ENCODE measurements around the gene TSPOAP1. TPM values are rescaled to one million over a fixed set of nuclear protein-coding genes. Genes with fewer than 3 reads are reported as not detected.
A peak's percentile ranks its signal among the peaks of the same experiment; 100 is the strongest.

TSPOAP1 gene
- total RNA-seq, 4 donors from 2014 or later: 0.72 to 1.6 (median 1.0) TPM

GRCh38 chr17:58340405-58340876, 11.8 kb upstream of the TSPOAP1 start:
- Histone ChIP-seq H3K4me1 (peaks cover 7% of the 10 kb centered on the region in 2 donors), H3K36me3 (peaks cover 0 to 12% of the 10 kb centered on the region in 2 donors), H3K27ac (no peak overlapping the region), H3K4me3 (no peak overlapping the region), H3K27me3 (peaks cover 0 to 7% (median 0%) of the 10 kb centered on the region in 3 donors), H3K9me3 (no peaks in the 10 kb centered on the region)
- intact Hi-C loops (cut with DNase I; ENCODE audit: low total_unique reads): no loop called here
- TF ChIP-seq, protein P1, sequence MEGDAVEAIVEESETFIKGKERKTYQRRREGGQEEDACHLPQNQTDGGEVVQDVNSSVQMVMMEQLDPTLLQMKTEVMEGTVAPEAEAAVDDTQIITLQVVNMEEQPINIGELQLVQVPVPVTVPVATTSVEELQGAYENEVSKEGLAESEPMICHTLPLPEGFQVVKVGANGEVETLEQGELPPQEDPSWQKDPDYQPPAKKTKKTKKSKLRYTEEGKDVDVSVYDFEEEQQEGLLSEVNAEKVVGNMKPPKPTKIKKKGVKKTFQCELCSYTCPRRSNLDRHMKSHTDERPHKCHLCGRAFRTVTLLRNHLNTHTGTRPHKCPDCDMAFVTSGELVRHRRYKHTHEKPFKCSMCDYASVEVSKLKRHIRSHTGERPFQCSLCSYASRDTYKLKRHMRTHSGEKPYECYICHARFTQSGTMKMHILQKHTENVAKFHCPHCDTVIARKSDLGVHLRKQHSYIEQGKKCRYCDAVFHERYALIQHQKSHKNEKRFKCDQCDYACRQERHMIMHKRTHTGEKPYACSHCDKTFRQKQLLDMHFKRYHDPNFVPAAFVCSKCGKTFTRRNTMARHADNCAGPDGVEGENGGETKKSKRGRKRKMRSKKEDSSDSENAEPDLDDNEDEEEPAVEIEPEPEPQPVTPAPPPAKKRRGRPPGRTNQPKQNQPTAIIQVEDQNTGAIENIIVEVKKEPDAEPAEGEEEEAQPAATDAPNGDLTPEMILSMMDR (IDR thresholded peaks at IDR 0.05 in 4 of 5, conservative IDR thresholded peaks at IDR 0.05 in 1 of 5): no peak
- TF ChIP-seq POLR2A (IDR thresholded peaks at IDR 0.05): no peak
- no peak for DNase-seq
- no peak for ATAC-seq
- in situ Hi-C loops (cut with MboI; ENCODE audit: low sequenced_read_pairs in 4 of 4): no loop called here

- in situ Hi-C loops (cut with MboI; ENCODE audit: low sequenced_read_pairs in 4 of 4): no loop called here
These were observed 11.3 kb upstream of the TSPOAP1 start for GRCh38 chr17:58339755-58340404.

GRCh38 chr17:58338841-58339754, 10.5 kb upstream of the TSPOAP1 start:
- intact Hi-C loops (cut with DNase I; ENCODE audit: low total_unique reads) (no loop called here), in situ Hi-C loops (cut with MboI; ENCODE audit: low sequenced_read_pairs in 4 of 4) (no loop called here)
- ATAC-seq (no peak), DNase-seq (peak in 1 of 2 donors; percentile 42)
- H3K9me3 ChIP-seq: no peaks in the 10 kb centered on the region
- no peaks in the 10 kb centered on the region for H3K36me3 ChIP-seq
- peaks cover 7% of the 10 kb centered on the region in 2 donors for H3K4me1 ChIP-seq
- H3K27ac ChIP-seq: peak overlapping the region in 2 of 4 donors; percentile 20 to 62
- peaks cover 0 to 7% (median 0%) of the 10 kb centered on the region in 3 donors for H3K27me3 ChIP-seq
- H3K4me3 ChIP-seq: peak overlapping the region in 1 of 4 donors; percentile 6
- TF ChIP-seq, protein P1 (IDR thresholded peaks at IDR 0.05 in 4 of 5, conservative IDR thresholded peaks at IDR 0.05 in 1 of 5): no peak
- peak in 1 of 2 donors; percentile 23 for TF ChIP-seq POLR2A (IDR thresholded peaks at IDR 0.05)

More at GRCh38 chr17:58339755-58340404, 11.3 kb upstream of the TSPOAP1 start:
- peaks cover 7% of the 10 kb centered on the region in 2 donors for H3K4me1 ChIP-seq
- intact Hi-C loops (cut with DNase I; ENCODE audit: low total_unique reads): no loop called here
- no peaks in the 10 kb centered on the region for H3K9me3 ChIP-seq
- DNase-seq (no peak), ATAC-seq (no peak)
- H3K27ac ChIP-seq: no peak overlapping the region
- H3K36me3 ChIP-seq: peaks cover 0 to 6% of the 10 kb centered on the region in 2 donors
- H3K4me3 ChIP-seq: no peak overlapping the region
- H3K27me3 ChIP-seq: peaks cover 0 to 7% (median 0%) of the 10 kb centered on the region in 3 donors
- TF ChIP-seq, protein P1 (IDR thresholded peaks at IDR 0.05 in 4 of 5, conservative IDR thresholded peaks at IDR 0.05 in 1 of 5): no peak
- TF ChIP-seq POLR2A (IDR thresholded peaks at IDR 0.05): no peak

- in situ Hi-C loops (cut with MboI; ENCODE audit: low sequenced_read_pairs in 4 of 4) (no loop called here), intact Hi-C loops (cut with DNase I; ENCODE audit: low total_unique reads) (no loop called here)
- no peak overlapping the region for H3K4me3 ChIP-seq
- ATAC-seq (no peak), DNase-seq (no peak)
- H3K36me3 ChIP-seq: no peaks in the 10 kb centered on the region
- H3K27ac ChIP-seq: peak overlapping the region in 2 of 4 donors; percentile 20 to 62
- H3K27me3 ChIP-seq: peaks cover 0 to 7% (median 0%) of the 10 kb centered on the region in 3 donors
- H3K4me1 ChIP-seq: peaks cover 7% of the 10 kb centered on the region in 2 donors
- TF ChIP-seq POLR2A (IDR thresholded peaks at IDR 0.05): no peak
- TF ChIP-seq, protein P1 (IDR thresholded peaks at IDR 0.05 in 4 of 5, conservative IDR thresholded peaks at IDR 0.05 in 1 of 5): no peak
- no peaks in the 10 kb centered on the region for H3K9me3 ChIP-seq
These were observed 9.9 kb upstream of the TSPOAP1 start for GRCh38 chr17:58338454-58338840.

All from gastrocnemius medialis (tissue), 4 donors.